Activated CD8-positive, alpha-beta memory T cell treated with anti-CD3 and anti-CD28 coated beads for 24 hours (primary cell): ENCODE data around the gene ZMYM2.

Source experiments
- DNase-seq: peaks from one replicate; pipeline ENCODE4 v3.0.0-alpha.2; 2020

The ZMYM2 gene

DNA sequence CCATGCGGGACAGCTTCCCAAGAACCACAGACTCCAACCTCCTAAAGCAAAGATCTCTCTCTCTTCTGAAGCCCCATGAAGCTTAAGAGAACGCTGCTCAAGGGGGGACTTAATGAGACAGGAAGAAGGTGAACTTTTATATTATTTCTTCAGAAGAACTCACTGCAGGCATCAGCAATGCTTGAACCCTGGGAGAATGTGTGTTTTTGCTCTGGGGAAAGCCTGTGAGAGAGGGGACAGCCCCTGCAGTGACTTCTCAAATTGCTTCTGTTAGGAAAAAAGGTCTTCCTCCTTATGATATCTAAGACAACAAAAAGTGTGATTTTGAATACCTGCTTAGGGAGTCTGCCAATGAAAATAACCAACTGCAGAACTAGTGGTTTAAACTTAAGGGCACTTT lies 179.3 kb downstream of the ZMYM2 start:
- peak; percentile 28 for DNase-seq

DNA sequence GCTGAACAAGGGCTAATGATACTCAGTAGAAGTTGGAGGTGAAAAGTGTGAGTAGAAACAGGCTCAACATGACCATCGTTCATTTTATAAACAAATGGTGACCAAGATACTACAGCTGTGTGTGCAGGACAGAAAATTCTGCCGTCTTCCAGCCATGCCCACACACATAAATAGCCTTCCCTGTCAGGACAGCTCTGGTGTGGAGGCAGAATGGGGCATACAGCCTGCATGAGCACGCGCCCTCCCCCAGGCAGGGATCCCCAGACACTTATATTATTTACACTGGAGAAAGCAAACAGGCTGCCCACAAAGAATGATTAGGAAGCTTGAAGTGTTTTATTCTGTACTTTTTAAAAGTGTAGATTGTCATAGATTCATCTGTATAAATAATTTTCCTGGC lies 182.0 kb downstream of the ZMYM2 start:
- peak; percentile 11 for DNase-seq
